HEK293T (cell line): ENCODE results near the gene ARF6.

ENCODE experiments used
- CTBP1 ChIP-seq: fragments of 450-650 bp; IDR thresholded peaks from 2 replicates; pipeline ENCODE4 v1.6.1; 2016; ENCODE audit warnings: borderline replicate concordance
- ELF4 ChIP-seq: fragments of 450-650 bp; IDR thresholded peaks from 2 replicates; pipeline ENCODE4 v1.6.1; 2017; ENCODE audit warnings: antibody characterized with exemption
- FOXK2 ChIP-seq: fragments of 450-650 bp; IDR thresholded peaks from 2 replicates; pipeline ENCODE4 v1.6.1; 2016; ENCODE audit warnings: mild to moderate bottlenecking
- FOXM1 ChIP-seq: fragments of 450-650 bp; IDR thresholded peaks from 2 replicates; pipeline ENCODE4 v1.6.1; 2017; ENCODE audit warnings: mild to moderate bottlenecking, borderline replicate concordance
- NFRKB ChIP-seq: fragments of 450-650 bp; IDR thresholded peaks from 2 replicates; pipeline ENCODE4 v1.6.1; 2016; ENCODE audit warnings: mild to moderate bottlenecking, moderate library complexity
- SP1 ChIP-seq: fragments of 450-650 bp; IDR thresholded peaks from 2 replicates; pipeline ENCODE4 v1.6.1; 2017

- TF ChIP-seq NFRKB (no peak), FOXK2 (no peak), FOXM1 (no peak), SP1 (no peak), ELF4 (no peak), CTBP1 (no peak)
These were observed 27.2 kb downstream of the ARF6 start for GRCh38 chr14:49919825-49920659.
